RWPE1 (cell line): ENCODE measurements around the gene RBM47.
"Not testable (repeated sequence)": the region's sequence is repeated elsewhere in the genome, so short reads cannot be mapped to it uniquely, and the experiment has no call there.

Experiments used
- CTCF ChIA-PET: fragments of 350-600 bp; sonication (Branson Sonifier 250); formaldehyde crosslinking; extraction: SDS; loops from one replicate; lab custom pipeline; 2021; lab: Yijun Ruan, JAX
- POLR2A ChIA-PET: fragments of 400-600 bp; formaldehyde crosslinking; extraction: SDS; loops from one replicate; lab custom pipeline; 2020; ENCODE audit warnings: antibody characterized with exemption; ENCODE audit not compliant: low non-redundant PET; lab: Yijun Ruan, JAX
- DNase-seq: peaks from one replicate; pipeline ENCODE4 v3.0.0; 2012; ENCODE audit warnings: low spot score
- H3K27ac ChIP-seq: fragments of 450-650 bp; 2 replicates; pipeline ENCODE4 v1.5.1; 2017
- CTCF ChIP-seq: fragments of 450-650 bp; conservative IDR thresholded peaks from 2 replicates; pipeline ENCODE4 v1.5.1; 2017; ENCODE audit warnings: low read depth, mild to moderate bottlenecking

RBM47 gene

GRCh38 chr4:40550196-40550595, 79.5 kb downstream of the RBM47 start:
- H3K27ac ChIP-seq: no peak overlapping the region
- DNase-seq: no peak
- POLR2A ChIA-PET: no interaction called here
- no peak for TF ChIP-seq CTCF
- CTCF ChIA-PET: interaction anchor here (0.5 to 0.7 kb wide), 3 partner anchors 30 to 143 kb away, joined by 3 to 5 read pairs (median 4); no protein-coding TSS in a partner anchor

- no peak overlapping the region for H3K27ac ChIP-seq
- POLR2A ChIA-PET: no interaction called here
- TF ChIP-seq CTCF: no peak
- CTCF ChIA-PET: no interaction called here
- no peak for DNase-seq
Measured at GRCh38 chr4:40548256-40548655, 81.4 kb downstream of the RBM47 start.

- ChIA-PET POLR2A (no interaction called here), CTCF (no interaction called here)
- DNase-seq: no peak
Measured at GRCh38 chr4:40547789-40548132, 81.9 kb downstream of the RBM47 start.

GRCh38 chr4:40546969-40547788, 82.5 kb downstream of the RBM47 start:
- DNase-seq: no peak
- no peak overlapping the region for H3K27ac ChIP-seq
- ChIA-PET POLR2A (no interaction called here), CTCF (no interaction called here)
- no peak for TF ChIP-seq CTCF

More at GRCh38 chr4:40547789-40548132, 81.9 kb downstream of the RBM47 start:
- no peak overlapping the region for H3K27ac ChIP-seq
- no peak for TF ChIP-seq CTCF

GRCh38 chr4:40546506-40546905, 83.2 kb downstream of the RBM47 start:
- POLR2A ChIA-PET: no interaction called here
- CTCF ChIA-PET: no interaction called here

GRCh38 chr4:40545487-40545886, 84.2 kb downstream of the RBM47 start:
- H3K27ac ChIP-seq, DNase-seq, POLR2A ChIA-PET: not testable (repeated sequence)
- CTCF ChIA-PET: interaction anchor here (0.6 kb wide), 1 partner anchor 48 kb away, joined by 3 read pairs; no protein-coding TSS in a partner anchor

More at GRCh38 chr4:40546506-40546905, 83.2 kb downstream of the RBM47 start:
- no peak for DNase-seq
- no peak overlapping the region for H3K27ac ChIP-seq
- TF ChIP-seq CTCF: no peak

GRCh38 chr4:40544221-40544620, 85.4 kb downstream of the RBM47 start:
- ChIA-PET CTCF (interaction anchor here (0.6 kb wide), 1 partner anchor 106 kb away, joined by 3 read pairs; no protein-coding TSS in a partner anchor), POLR2A (no interaction called here)
- no peak for TF ChIP-seq CTCF
- no peak for DNase-seq
- no peak overlapping the region for H3K27ac ChIP-seq
